Measurements from ENCODE around the gene INTS2.
A peak's percentile ranks its signal among the peaks of the same experiment; 100 is the strongest.
"Not testable (repeated sequence)": the region's sequence is repeated elsewhere in the genome, so short reads cannot be mapped to it uniquely, and the experiment has no call there.

The INTS2 gene

GRCh38 chr17:61846088-61846487 is 81.7 kb downstream of the INTS2 start:
- DNase-seq: no peak

DNA sequence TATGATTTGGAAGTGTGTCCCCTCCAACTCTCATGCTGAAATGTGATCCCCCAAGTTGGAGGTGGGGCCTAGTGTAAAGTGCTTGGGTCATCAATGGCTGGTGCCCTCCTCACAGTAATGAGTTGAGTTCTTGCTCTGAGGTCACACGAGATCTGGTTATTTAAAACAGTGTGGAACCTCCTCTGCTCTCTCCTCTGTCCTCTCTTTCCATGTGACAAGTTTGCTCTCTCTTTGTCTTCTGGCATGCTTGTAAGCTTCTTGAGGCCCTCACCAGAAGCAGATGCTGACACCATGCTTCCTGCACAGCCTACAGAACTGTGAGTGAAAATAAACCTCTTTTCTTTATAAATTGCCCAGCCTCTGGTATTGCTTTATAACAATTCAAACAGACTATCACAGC is 84.3 kb downstream of the INTS2 start:
- DNase-seq: no peak

DNA sequence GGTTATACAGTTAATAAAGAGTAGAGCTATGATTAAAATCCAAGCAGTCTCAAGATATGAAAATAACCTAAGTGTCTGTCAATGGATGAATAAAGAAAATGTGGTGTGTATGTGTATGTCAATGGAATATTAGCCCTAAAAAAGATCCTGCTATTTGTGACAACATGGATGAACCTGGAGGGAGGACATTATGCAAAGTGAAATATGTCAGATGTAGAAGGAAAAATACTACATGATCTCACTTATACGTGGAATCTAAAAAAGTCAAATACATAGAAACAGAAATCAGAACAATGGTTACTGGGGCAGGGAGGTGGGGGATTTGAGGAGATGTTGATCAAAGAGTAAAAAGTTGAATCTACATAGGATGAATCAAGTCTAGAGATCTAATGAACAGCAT is 84.9 kb downstream of the INTS2 start:
- no peak for DNase-seq

DNA sequence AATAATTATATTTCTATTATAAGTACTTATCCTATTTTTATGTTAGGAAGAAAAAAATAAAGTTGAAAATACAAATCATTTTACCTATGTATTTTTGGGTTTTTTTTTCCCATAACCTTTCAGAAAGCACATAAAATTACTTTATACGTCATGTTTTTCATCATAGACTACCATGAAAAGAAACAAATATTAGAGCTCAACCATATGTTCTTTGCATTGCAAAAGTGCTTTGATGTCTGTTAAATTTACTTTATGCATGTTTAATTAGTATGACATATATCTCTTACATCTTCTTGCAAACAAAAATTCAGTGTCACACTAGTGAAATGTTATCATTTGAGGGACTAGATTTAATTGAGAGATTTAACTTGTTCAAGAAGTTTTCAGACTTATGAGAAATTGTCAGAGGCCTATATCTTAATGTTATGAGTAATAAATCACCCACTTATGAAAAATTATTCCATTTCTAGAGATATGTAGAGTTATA is 88.4 kb downstream of the INTS2 start:
- DNase-seq: no peak

DNA sequence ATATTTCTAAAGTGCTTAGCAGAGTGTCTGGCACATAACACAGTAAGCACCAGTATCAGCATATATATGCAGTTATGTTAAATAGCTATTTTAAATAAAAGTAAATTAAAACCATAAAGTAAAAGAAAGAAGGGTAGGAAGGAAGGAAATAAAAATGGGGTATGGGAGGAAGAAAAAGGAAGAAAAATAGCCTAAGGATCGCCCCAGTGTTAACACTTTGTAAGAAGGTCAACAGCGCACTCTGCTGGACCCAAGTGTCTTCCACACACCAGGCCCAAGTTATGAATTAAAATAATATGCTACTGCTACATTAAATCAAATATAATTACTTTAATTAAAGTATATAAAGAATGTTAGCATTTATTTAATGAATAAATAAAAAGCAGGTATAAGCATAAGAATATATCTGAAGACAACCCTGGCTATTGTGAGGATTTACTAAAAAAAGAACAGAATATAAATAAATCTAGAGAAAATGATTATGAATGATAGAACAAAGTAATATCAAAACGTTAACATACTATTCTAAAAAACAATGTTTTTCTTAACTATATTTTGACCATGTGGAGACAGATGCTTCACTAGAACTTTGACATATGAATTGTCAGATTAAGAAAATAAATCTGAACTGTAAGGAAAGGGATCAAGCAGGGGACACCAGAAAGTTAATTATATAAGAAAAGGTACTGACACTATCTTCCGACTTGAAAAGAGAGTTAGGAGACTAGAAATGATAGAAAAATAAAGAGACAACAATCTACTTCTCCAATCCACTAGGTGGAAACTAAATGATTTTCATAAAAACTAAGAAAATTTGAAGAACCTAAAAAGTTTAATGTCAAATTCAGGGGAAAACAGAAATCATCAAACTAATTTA is 90.4 kb downstream of the INTS2 start:
- peak; percentile 12 for DNase-seq

DNA sequence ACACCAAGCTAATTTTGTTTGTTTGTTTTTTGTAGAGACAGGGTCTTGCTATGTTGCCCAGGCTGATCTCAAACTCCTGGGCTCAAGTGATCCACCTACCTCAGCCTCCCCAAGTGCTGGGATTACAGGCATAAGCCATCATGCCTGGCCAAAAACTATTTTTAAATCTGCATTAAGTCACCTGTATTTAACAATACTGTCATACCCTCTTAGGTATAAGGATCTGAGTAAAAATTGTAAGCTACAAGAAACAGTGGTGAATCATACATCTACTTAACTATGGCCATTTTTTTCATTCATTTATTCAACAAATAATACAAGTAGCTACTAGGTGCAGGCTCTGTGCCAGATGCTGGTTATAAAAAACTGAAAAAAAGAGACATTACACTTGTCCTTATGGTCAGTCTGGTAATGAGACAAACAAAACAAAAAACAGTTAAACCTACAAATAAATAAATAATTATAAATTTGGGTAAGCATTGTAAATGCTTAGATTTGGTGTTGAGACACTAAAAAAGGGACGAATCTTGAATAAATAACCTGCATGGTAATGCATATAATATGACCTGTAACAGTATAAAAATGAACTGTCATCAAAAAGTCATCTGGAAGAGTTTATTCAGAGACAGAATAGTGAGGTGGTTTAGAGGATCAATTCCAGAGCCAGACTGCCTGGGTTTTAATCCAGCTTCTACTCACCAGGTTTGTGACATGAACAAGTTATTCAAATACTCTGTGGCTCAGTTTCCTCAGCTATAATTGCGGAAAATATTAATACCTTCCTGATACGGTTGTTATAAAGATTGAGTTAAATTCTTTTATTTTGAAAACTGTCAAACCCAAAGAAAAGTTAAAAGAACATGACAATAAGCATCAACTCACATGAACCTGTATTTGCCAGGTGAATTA is 91.3 kb downstream of the INTS2 start:
- no peak for DNase-seq

GRCh38 chr17:61835606-61836005 is 92.2 kb downstream of the INTS2 start:
- no peak for DNase-seq

GRCh38 chr17:61834610-61835009 is 93.2 kb downstream of the INTS2 start:
- no peak for DNase-seq

GRCh38 chr17:61833536-61834193 is 94.1 kb downstream of the INTS2 start:
- DNase-seq: no peak

- DNase-seq: no peak
These were observed 95.3 kb downstream of the INTS2 start for GRCh38 chr17:61832463-61832862.

DNA sequence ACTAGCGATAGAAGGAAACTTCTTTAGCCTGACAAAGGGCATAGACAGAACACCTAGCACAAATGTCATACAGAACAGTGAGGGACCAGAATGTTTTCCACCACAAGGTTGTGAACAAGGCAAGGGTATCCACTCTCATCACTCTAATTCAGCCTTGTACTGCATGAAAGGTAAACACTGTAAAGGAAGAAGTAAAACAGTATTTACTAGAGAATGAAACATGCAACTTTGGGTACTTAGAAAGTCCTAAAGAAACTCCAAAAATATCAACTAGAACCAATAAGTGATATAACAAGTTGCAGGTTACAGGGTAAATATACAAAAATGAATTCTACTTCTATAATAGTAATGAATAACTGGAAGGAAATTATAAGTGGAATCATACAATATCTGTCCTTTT is 96.7 kb downstream of the INTS2 start:
- DNase-seq: no peak

DNA sequence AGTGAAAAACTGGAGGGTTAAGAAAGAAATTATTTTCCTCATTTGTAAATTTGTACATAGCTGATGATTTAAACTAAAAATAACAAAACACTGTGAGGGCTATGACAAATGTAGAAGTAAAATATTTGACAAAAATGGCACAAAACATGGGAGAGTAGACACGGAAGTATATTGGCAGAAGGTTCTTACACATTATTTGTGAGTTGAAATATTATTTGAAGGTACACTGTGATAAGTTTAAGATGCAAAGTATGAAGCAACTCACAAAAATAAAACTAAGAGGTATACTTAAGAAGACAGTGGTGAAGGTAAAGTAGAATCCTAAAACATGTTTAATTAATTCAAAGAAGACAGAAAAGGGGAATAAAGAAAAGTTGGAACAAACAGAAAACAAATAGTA is 99.1 kb downstream of the INTS2 start:
- DNase-seq: no peak

GRCh38 chr17:61827649-61828395 is 100.0 kb downstream of the INTS2 start:
- no peak for DNase-seq

- DNase-seq: not testable (repeated sequence)
These were observed 100.9 kb downstream of the INTS2 start for GRCh38 chr17:61826866-61827265.

GRCh38 chr17:61826198-61826597 is 101.6 kb downstream of the INTS2 start:
- not testable (repeated sequence) for DNase-seq

- DNase-seq: no peak
These were observed 102.2 kb downstream of the INTS2 start for GRCh38 chr17:61825448-61826137.

DNA sequence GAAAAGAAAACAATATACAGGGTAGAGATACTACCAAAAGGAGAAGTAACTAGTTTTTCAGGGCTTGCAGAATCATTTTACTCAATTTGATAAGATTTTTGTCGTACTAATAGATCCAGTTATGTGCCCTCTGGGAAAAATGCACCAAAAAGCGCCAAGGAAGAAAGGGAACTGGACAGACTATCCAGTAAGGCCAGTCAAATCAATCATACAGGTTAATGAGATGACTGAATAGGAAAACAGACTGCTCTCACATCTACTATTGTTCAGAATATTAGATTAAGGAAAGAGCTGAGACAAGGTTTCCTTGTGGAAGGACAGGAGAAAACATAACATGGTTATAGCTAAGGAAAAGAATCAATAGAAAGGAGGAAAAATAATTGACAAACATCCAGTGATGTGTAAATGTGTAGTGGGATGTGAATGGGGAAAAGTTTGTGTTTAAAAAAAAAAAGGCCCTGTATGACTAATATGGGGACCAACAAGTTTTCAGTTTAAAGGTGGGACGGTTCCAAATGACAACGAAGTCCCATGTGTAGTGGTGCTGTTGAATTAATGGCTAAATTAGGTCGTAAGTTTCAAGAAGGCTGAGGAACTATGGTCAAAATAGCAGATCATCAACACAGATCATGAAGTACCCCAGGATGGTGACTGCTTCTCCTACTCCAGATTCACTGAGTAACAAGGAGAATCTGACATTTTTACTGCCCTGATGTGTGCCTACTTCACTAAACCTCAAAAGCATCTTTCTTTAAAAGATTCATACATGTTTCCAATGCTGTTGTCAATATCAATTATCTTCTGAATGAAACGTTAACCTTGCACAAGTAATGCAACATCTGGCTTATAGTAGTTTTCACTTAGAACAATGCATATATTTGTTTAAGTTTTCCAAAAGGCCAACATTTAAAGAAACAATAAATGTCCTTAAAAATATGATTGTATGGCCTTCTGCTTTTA is 105.2 kb downstream of the INTS2 start:
- DNase-seq: no peak

GRCh38 chr17:61821655-61822054 is 106.1 kb downstream of the INTS2 start:
- no peak for DNase-seq

DNA sequence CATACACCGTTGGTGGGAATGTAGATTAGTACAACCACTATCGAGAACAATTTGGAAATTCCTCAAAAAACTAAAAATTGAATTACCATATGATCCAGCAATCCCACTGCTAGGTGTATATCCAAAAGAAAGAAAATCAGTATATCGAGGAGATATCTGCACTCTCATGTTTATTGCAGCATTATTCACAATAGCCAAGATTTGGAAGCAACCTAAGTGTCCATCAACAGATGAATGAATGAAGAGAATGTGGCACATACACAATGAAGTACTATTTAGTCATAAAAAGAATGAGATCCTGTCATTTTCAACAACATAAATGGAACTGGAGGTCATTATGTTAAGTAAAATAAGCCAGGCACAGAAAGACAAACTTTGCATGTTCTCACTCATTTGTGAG is 108.5 kb downstream of the INTS2 start:
- DNase-seq: not testable (repeated sequence)

DNA sequence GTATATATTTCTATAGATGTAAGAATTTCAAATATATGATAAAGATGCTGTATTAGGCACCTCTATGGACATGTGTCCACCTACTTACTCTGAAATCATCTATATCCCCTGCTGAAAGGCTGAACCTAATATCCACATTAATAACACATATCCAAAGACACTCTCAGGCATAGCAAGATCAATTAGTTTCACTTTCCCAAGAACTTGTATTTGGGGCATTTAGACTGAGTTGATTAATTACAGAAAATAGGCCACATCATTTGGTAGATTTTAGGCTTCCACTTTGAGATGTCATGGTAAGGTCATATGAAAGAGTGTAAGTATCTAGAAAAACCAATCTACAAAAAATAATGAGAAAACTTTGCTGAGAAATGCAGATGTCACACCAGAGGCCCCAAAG is 109.6 kb downstream of the INTS2 start:
- DNase-seq: no peak

GRCh38 chr17:61817452-61817851 is 110.3 kb downstream of the INTS2 start:
- no peak for DNase-seq

All from NCI-H1048 (cell line).